Measurements from ENCODE around the gene PICK1.

GRCh38 chr22:38075961-38076360 is 18.8 kb downstream of the PICK1 start:
- TF ChIP-seq, protein P1, sequence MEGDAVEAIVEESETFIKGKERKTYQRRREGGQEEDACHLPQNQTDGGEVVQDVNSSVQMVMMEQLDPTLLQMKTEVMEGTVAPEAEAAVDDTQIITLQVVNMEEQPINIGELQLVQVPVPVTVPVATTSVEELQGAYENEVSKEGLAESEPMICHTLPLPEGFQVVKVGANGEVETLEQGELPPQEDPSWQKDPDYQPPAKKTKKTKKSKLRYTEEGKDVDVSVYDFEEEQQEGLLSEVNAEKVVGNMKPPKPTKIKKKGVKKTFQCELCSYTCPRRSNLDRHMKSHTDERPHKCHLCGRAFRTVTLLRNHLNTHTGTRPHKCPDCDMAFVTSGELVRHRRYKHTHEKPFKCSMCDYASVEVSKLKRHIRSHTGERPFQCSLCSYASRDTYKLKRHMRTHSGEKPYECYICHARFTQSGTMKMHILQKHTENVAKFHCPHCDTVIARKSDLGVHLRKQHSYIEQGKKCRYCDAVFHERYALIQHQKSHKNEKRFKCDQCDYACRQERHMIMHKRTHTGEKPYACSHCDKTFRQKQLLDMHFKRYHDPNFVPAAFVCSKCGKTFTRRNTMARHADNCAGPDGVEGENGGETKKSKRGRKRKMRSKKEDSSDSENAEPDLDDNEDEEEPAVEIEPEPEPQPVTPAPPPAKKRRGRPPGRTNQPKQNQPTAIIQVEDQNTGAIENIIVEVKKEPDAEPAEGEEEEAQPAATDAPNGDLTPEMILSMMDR (conservative IDR thresholded peaks at IDR 0.05 in 1 of 2, IDR thresholded peaks at IDR 0.05 in 1 of 2; ENCODE audit: extremely low read depth in 1 of 2, insufficient read depth in 1 of 2, low read depth in 1 of 2, low read length in 2 of 2) = no peak
- no peak for TF ChIP-seq EZH2 (IDR thresholded peaks at IDR 0.05; ENCODE audit: borderline replicate concordance, low read length)

Measured in mammary epithelial cell (primary cell).